Mucosa of gallbladder (tissue), 1 donor: Measurements from ENCODE around the gene FBXL5. TPM values are rescaled to one million over a fixed set of nuclear protein-coding genes. Genes with fewer than 3 reads are reported as not detected.

Source experiments
- DNase-seq: peaks from one replicate; pipeline ENCODE4 v3.0.0-alpha.2; 2020; ENCODE audit warnings: low spot score
- total RNA-seq: library from RNA; stranded (reverse); gene quantifications from one replicate; pipeline ENCODE4 v1.2.1, GENCODE V29; 2021
- donor health status: DM: no; HTN: no; CAD: no.

Gene FBXL5
- total RNA-seq, 1 donor from 2014 or later: 93.5 TPM

- DNase-seq: peak; percentile 67
Measured at GRCh38 chr4:15557786-15558550, 97.2 kb downstream of the FBXL5 start.

- DNase-seq: no peak
Measured at GRCh38 chr4:15556511-15557092, 98.6 kb downstream of the FBXL5 start.

Other genes starting within 250 kb of the FBXL5 start
- 28.2 TPM for gene C1QTNF7, start 227.3 kb downstream of the FBXL5 start, total RNA-seq
- 29.9 TPM for gene CC2D2A, start 185.5 kb downstream of the FBXL5 start, total RNA-seq
- 33.9 TPM for gene FAM200B, start 26.5 kb upstream of the FBXL5 start, total RNA-seq
- gene BST1, start 47.7 kb upstream of the FBXL5 start, total RNA-seq: 12.7 TPM
- gene CD38, start 123.0 kb upstream of the FBXL5 start, total RNA-seq: 1.1 TPM